GM10847 (cell line): ENCODE data around the gene CD248.

ENCODE experiments used
- POLR2A ChIP-seq: IDR thresholded peaks from 2 replicates; pipeline ENCODE4 v1.6.1; 2011; ENCODE audit not compliant: insufficient read length; ENCODE audit errors: extremely low read depth

The CD248 gene

GRCh38 chr11:66333896-66334604 lies 17.2 kb upstream of the CD248 start:
- no peak for TF ChIP-seq POLR2A

GRCh38 chr11:66333220-66333877 lies 16.5 kb upstream of the CD248 start:
- TF ChIP-seq POLR2A, result no peak

DNA sequence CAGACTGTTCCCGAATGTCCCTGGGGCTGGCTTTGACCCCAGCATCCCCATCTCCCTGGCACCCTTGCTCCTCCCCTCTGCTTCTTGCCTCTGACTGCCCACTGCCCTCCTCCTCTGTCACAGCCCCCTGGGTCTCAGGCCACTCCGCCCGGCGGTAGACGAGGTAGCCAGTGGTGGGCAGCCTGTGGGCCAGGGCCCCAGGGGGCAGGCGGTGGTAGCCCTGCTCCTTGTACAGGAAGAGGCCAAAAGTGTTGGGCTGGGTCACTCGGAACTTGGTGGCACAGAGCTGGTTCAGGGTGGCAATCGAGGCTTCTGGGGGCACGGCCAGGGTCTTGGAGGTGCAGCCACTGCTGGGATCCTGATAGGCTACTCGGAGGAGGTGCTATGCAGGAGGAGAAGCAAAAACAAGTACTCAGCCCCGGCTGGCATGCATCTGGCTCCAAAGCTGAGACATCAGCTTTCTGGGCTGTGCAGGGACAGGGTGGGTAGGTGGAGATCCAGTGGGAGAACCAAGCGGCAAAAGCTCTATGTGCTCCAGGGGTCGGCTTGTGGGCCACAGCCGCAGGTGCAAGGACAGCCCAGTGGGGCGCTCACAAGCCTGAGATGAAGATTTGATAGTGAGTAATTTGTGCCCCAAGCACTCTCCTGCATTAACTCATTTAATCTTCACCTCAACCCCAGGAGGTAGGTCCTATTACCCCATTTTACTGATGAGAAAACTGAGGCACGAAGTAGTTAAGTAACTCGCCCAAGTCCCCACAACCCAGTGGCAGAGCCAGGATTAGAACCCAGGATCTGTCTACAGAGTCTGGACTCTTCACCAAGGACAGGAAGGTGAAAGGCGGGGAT lies 15.8 kb upstream of the CD248 start:
- no peak for TF ChIP-seq POLR2A

- TF ChIP-seq POLR2A, result no peak
Observed at GRCh38 chr11:66331542-66332370, 14.9 kb upstream of the CD248 start.

- TF ChIP-seq POLR2A, result no peak
Observed at GRCh38 chr11:66330931-66331330, 14.1 kb upstream of the CD248 start.

GRCh38 chr11:66329165-66329673 lies 12.4 kb upstream of the CD248 start:
- no peak for TF ChIP-seq POLR2A

DNA sequence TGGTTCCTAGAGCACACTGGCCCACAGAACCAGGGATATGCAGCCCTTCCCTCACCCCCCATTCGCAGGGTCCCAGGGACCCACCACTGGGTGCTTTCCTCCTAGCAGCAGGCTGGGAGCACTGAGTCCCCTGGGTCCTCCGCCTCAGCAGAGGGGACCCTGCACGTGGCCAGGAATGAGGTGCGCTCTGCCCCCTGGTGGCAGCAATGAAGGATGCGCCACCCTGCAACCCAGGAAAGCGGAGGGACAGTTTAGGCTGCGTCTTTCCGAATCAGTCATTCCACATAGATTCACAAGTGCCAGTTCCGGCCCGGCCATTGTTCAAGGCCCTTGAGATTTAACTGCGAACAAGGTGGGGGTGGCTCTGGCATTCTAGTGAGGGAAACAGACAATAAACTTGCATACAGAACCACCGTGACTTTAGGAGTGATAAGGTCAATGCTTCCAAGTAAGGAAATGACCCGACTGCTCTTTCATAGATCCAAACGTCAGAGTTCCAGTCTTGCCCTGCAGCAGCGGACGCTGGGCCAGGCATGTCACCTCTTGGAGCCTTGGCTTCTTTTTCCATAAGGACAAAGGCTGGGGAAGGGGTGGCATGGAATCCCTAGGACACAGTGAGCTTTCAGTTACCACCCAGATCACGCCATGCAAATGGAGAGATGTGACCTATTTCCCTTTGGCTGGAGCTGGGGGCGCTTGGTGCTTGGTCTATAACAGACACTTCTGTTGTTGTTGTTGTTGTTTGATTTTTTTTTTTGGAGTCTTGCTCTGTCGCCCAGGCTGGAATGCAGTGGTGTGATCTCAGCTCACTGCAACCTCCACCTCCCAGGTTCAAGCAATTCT lies 11.7 kb upstream of the CD248 start:
- no peak for TF ChIP-seq POLR2A

DNA sequence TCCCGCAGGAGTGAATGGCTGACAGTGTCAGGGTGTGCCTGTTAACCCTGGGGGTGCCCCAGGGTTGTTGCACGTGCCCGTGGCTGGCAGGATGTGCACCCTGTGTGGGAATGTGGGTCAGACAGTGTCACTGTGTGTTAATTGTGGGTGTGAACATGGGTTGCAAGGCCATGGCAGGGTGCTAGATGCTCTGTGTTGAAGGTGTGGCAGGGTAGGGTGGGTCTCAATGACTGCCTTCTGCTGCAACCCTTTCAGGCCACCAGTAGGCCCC lies 11.1 kb upstream of the CD248 start:
- no peak for TF ChIP-seq POLR2A

DNA sequence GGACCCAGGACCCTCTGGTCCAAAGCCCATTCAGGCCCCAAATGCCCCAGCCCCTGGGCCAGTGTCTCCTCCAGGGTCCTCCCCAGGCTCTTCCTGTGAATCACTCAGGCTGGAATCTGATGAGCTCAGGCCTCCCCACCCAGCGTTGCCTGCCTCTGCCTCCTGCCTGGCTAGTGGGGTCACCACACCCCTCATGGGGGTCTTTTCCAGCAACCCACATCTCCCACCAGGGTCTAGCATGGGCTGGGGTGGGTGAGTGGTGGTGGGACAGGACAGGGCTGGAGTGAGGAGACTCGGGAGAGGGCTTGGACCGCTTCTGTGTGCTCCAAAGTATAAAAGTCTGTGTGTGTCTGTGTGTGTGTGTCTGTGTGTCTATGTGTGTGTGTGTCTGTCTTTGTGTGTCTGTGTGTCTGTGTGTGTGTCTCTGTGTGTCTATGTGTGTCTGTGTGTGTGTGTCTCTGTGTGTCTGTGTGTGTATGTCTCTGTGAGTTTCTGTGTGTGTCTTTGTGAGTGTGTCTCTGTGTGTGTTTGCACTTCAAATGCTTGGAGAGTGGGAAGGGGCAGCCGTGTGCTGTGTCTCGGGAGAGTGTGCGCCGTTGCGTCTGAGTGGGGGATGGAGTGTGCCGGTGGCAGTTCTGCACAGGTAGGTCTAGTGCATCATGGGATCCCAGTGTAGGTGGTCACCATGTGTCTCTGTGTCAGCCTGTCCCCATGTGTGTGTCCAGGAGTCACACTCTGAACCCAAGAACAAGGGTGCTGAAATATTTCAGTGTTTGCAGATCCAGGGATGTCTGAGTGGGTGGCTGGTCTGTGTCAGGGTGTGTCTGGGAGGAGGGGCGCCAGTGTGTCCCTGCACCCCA lies 10.6 kb upstream of the CD248 start:
- no peak for TF ChIP-seq POLR2A

- no peak for TF ChIP-seq POLR2A
Observed at GRCh38 chr11:66326261-66327111, 9.6 kb upstream of the CD248 start.

DNA sequence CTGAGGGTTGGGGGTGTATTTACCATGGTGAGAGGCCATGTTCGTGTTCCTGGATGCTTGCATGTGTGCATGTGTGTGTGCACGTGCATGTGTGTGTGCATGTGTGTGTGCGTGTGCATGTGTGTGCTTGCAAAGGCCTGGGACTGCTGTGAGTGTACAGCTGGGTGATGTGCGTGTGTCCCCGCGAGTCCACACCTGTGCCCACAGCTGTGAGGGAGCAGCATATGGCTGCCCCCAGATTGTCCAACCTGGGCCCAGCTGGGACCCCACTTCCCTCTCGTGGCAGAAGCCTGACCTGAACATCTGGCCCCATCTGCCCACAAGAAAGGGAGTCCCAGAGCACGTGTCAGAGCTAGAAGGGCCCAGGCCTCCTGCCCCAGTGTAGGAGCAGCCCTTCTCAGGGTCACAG lies 8.4 kb upstream of the CD248 start:
- no peak for TF ChIP-seq POLR2A

GRCh38 chr11:66324664-66325063 lies 7.8 kb upstream of the CD248 start:
- no peak for TF ChIP-seq POLR2A
